Measurements from ENCODE around the gene NT5E. TPM values are rescaled to one million over a fixed set of nuclear protein-coding genes. Genes with fewer than 3 reads are reported as not detected.
A peak's percentile ranks its signal among the peaks of the same experiment; 100 is the strongest.

NT5E gene
- total and polyA plus RNA-seq, 4 donors = 13.5 to 51.5 (median 34.1) TPM

- TF ChIP-seq SP1 (IDR thresholded peaks at IDR 0.05) (no peak), EGR1 (IDR thresholded peaks at IDR 0.05; ENCODE audit: low read depth in 2 of 2) (no peak), HNF4G (IDR thresholded peaks at IDR 0.05) (no peak), FOXA1 (IDR thresholded peaks at IDR 0.05) (no peak), JUND (IDR thresholded peaks at IDR 0.05) (no peak), RXRA (IDR thresholded peaks at IDR 0.05) (no peak), FOXA2 (IDR thresholded peaks at IDR 0.05) (no peak), NR2F2 (IDR thresholded peaks at IDR 0.05) (no peak)
- H3K27me3 ChIP-seq (ENCODE audit: control insufficient read depth in 4 of 4, insufficient read depth in 4 of 4, low read length in 3 of 4) = no peaks in the 10 kb centered on the region
- H3K36me3 ChIP-seq (ENCODE audit: control insufficient read depth in 4 of 4, insufficient read depth in 3 of 4, low read depth in 1 of 4, low read length in 3 of 4) = peaks cover 0 to 3% (median under 1%) of the 10 kb centered on the region in 4 donors
- no peak for DNase-seq (ENCODE audit: low spot score)
- no peak overlapping the region for H3K4me3 ChIP-seq (ENCODE audit: low read depth in 1 of 3, low read length in 3 of 3)
- H3K9me3 ChIP-seq (ENCODE audit: control insufficient read depth in 4 of 4, low read length in 3 of 4) = no peaks in the 10 kb centered on the region
- no peak overlapping the region for H3K9ac ChIP-seq (ENCODE audit: low read depth in 1 of 2, low read length in 2 of 2)
- H3K27ac ChIP-seq (ENCODE audit: low read depth in 1 of 2, low read length in 2 of 2) = peak overlapping the region; percentile 75 to 78
- peaks cover 12 to 58% (median 41%) of the 10 kb centered on the region in 4 donors for H3K4me1 ChIP-seq (ENCODE audit: control insufficient read depth in 4 of 4, insufficient read depth in 4 of 4, low read length in 3 of 4)
- WGBS = 79% methylated on average over 4 of the region's 4 CpGs
Observed at GRCh38 chr6:85461798-85462170, 11.9 kb downstream of the NT5E start.

GRCh38 chr6:85462673-85463072, 12.8 kb downstream of the NT5E start:
- no peak for DNase-seq (ENCODE audit: low spot score)
- 44% methylated on average over 2 of the region's 2 CpGs for WGBS

GRCh38 chr6:85463621-85464259, 13.9 kb downstream of the NT5E start:
- Histone ChIP-seq H3K9me3 (ENCODE audit: control insufficient read depth in 4 of 4, low read length in 3 of 4) (no peaks in the 10 kb centered on the region), H3K36me3 (ENCODE audit: control insufficient read depth in 4 of 4, insufficient read depth in 3 of 4, low read depth in 1 of 4, low read length in 3 of 4) (peaks cover 0 to 15% (median 12%) of the 10 kb centered on the region in 4 donors), H3K27me3 (ENCODE audit: control insufficient read depth in 4 of 4, insufficient read depth in 4 of 4, low read length in 3 of 4) (no peaks in the 10 kb centered on the region), H3K27ac (ENCODE audit: low read depth in 1 of 2, low read length in 2 of 2) (no peak overlapping the region), H3K4me3 (ENCODE audit: low read depth in 1 of 3, low read length in 3 of 3) (no peak overlapping the region), H3K4me1 (ENCODE audit: control insufficient read depth in 4 of 4, insufficient read depth in 4 of 4, low read length in 3 of 4) (peaks cover 12 to 41% (median 34%) of the 10 kb centered on the region in 4 donors), H3K9ac (ENCODE audit: low read depth in 1 of 2, low read length in 2 of 2) (peak overlapping the region in 1 of 2 donors; percentile 18)
- peak in 1 of 2 donors; percentile 22 for TF ChIP-seq HNF4A (conservative IDR thresholded peaks at IDR 0.05)
- TF ChIP-seq FOXA2 (IDR thresholded peaks at IDR 0.05) = no peak
- no peak for TF ChIP-seq JUND (IDR thresholded peaks at IDR 0.05)
- TF ChIP-seq EGR1 (IDR thresholded peaks at IDR 0.05; ENCODE audit: low read depth in 2 of 2) = no peak
- no peak for TF ChIP-seq FOXA1 (IDR thresholded peaks at IDR 0.05)
- TF ChIP-seq MAX (IDR thresholded peaks at IDR 0.05) = no peak
- TF ChIP-seq RAD21 (IDR thresholded peaks at IDR 0.05) = peak in 1 of 2 donors; percentile 24
- no peak for DNase-seq (ENCODE audit: low spot score)
- WGBS = 65% methylated on average over 4 of the region's 4 CpGs

More at GRCh38 chr6:85462673-85463072, 12.8 kb downstream of the NT5E start:
- H3K9me3 ChIP-seq (ENCODE audit: control insufficient read depth in 4 of 4, low read length in 3 of 4) = no peaks in the 10 kb centered on the region
- H3K36me3 ChIP-seq (ENCODE audit: control insufficient read depth in 4 of 4, insufficient read depth in 3 of 4, low read depth in 1 of 4, low read length in 3 of 4) = peaks cover 0 to 10% (median 8%) of the 10 kb centered on the region in 4 donors
- peaks cover 12 to 51% (median 40%) of the 10 kb centered on the region in 4 donors for H3K4me1 ChIP-seq (ENCODE audit: control insufficient read depth in 4 of 4, insufficient read depth in 4 of 4, low read length in 3 of 4)
- peak overlapping the region; percentile 4 to 78 for H3K27ac ChIP-seq (ENCODE audit: low read depth in 1 of 2, low read length in 2 of 2)
- H3K27me3 ChIP-seq (ENCODE audit: control insufficient read depth in 4 of 4, insufficient read depth in 4 of 4, low read length in 3 of 4) = no peaks in the 10 kb centered on the region
- H3K9ac ChIP-seq (ENCODE audit: low read depth in 1 of 2, low read length in 2 of 2) = no peak overlapping the region
- TF ChIP-seq MAX (IDR thresholded peaks at IDR 0.05) (no peak), ZBTB33 (IDR thresholded peaks at IDR 0.05) (no peak), YY1 (IDR thresholded peaks at IDR 0.05) (no peak), FOXA2 (IDR thresholded peaks at IDR 0.05) (no peak), RAD21 (IDR thresholded peaks at IDR 0.05) (no peak), ATF3 (IDR thresholded peaks at IDR 0.05) (no peak)
- no peak overlapping the region for H3K4me3 ChIP-seq (ENCODE audit: low read depth in 1 of 3, low read length in 3 of 3)
